MCF 10A (cell line): ENCODE data around the gene LMAN2L. TPM values are rescaled to one million over a fixed set of nuclear protein-coding genes. Genes with fewer than 3 reads are reported as not detected.

Experiments
- BruUV-seq: library from RNA; stranded (reverse); fragments of 400-500 nt; replicated peaks from 2 replicates; lab custom pipeline; 2021; lab: Mats Ljungman, UMichigan
- CTCF ChIA-PET: fragments of 300-600 bp; sonication (Branson Sonifier 250); formaldehyde crosslinking; extraction: SDS; loops from one replicate; lab custom pipeline; 2021; ENCODE audit warnings: antibody characterized with exemption, inconsistent platforms; lab: Yijun Ruan, JAX
- POLR2A ChIA-PET: fragments of 300-600, 350-650 bp; sonication (Branson Sonifier 250); formaldehyde crosslinking; extraction: SDS; loops from one replicate; lab custom pipeline; 2020; ENCODE audit warnings: antibody characterized with exemption, inconsistent platforms; lab: Yijun Ruan, JAX
- DNase-seq: peaks from one replicate; pipeline ENCODE4 v3.0.0-alpha.2; 2018; ENCODE audit not compliant: unreplicated experiment
- H3K27ac Mint-ChIP-seq: one replicate; pipeline ENCODE4 v1.8.0; 2022; ENCODE audit warnings: mild to moderate bottlenecking, low read depth, mixed read lengths; ENCODE audit not compliant: unreplicated experiment
- H3K27me3 Mint-ChIP-seq: one replicate; pipeline ENCODE4 v1.8.0; 2022; ENCODE audit warnings: mixed read lengths; ENCODE audit not compliant: insufficient read depth, unreplicated experiment
- H3K36me3 Mint-ChIP-seq: one replicate; pipeline ENCODE4 v1.8.0; 2022; ENCODE audit warnings: mild to moderate bottlenecking, moderate library complexity, mixed read lengths; ENCODE audit not compliant: insufficient read depth, unreplicated experiment
- H3K4me1 Mint-ChIP-seq: one replicate; pipeline ENCODE4 v1.8.0; 2022; ENCODE audit warnings: mixed read lengths; ENCODE audit not compliant: insufficient read depth, unreplicated experiment
- H3K4me3 Mint-ChIP-seq: one replicate; pipeline ENCODE4 v1.8.0; 2022; ENCODE audit warnings: mild to moderate bottlenecking, moderate library complexity, mixed read lengths; ENCODE audit not compliant: unreplicated experiment
- H3K9me3 Mint-ChIP-seq: one replicate; pipeline ENCODE4 v1.8.0; 2022; ENCODE audit warnings: mixed read lengths; ENCODE audit not compliant: unreplicated experiment
- CTCF ChIP-seq: fragments of 200-600 bp; IDR thresholded peaks from one replicate; pipeline ENCODE4 v1.8.0; 2022; ENCODE audit warnings: antibody characterized with exemption, mild to moderate bottlenecking; ENCODE audit not compliant: unreplicated experiment
- intact Hi-C: fragments of 100-400 bp; cut with micrococcal nuclease; formaldehyde crosslinking; loops from 2 replicates; pipeline ENCODE4 v1.14.1; 2022
- total RNA-seq: library from RNA; stranded (reverse); gene quantifications from 2 replicates; pipeline ENCODE4 v1.2.3, GENCODE V29; 2022

LMAN2L gene
- total RNA-seq, 1 experiment from 2014 or later: 6.5 TPM

GRCh38 chr2:96757477-96757860, 17.6 kb upstream of the LMAN2L start:
- Mint-ChIP-seq H3K27me3 (no peaks in the 10 kb centered on the region), H3K9me3 (no peaks in the 10 kb centered on the region), H3K4me3 (no peak overlapping the region), H3K27ac (peak overlapping the region; percentile 49), H3K36me3 (no peaks in the 10 kb centered on the region), H3K4me1 (peaks cover 10% of the 10 kb centered on the region)
- no TSS peak for BruUV-seq
- ChIA-PET POLR2A (interaction anchor here (0.7 to 1.0 kb wide), 2 partner anchors 45 to 345 kb away, joined by 3 to 4 read pairs; no protein-coding TSS in a partner anchor), CTCF (interaction anchor here (0.7 to 1.7 kb wide), 3 partner anchors 26 to 44 kb away, joined by 3 to 5 read pairs (median 3); no protein-coding TSS in a partner anchor)
- TF ChIP-seq CTCF: no peak
- no peak for DNase-seq
- intact Hi-C loops: no loop called here

GRCh38 chr2:96756788-96757476, 17.1 kb upstream of the LMAN2L start:
- intact Hi-C loops: no loop called here
- Mint-ChIP-seq H3K27me3 (no peaks in the 10 kb centered on the region), H3K36me3 (no peaks in the 10 kb centered on the region), H3K9me3 (no peaks in the 10 kb centered on the region), H3K4me3 (no peak overlapping the region), H3K4me1 (peaks cover 4% of the 10 kb centered on the region), H3K27ac (peak overlapping the region; percentile 49)
- no peak for TF ChIP-seq CTCF
- ChIA-PET CTCF (interaction anchor here (0.6 to 1.7 kb wide), 4 partner anchors 26 to 412 kb away, joined by 3 to 5 read pairs (median 3); no protein-coding TSS in a partner anchor), POLR2A (no interaction called here)
- DNase-seq: no peak
- BruUV-seq: no TSS peak

GRCh38 chr2:96754317-96754716, 14.5 kb upstream of the LMAN2L start:
- H3K36me3 Mint-ChIP-seq: no peaks in the 10 kb centered on the region
- no peak overlapping the region for H3K27ac Mint-ChIP-seq
- intact Hi-C loops: no loop called here
- DNase-seq: no peak
- CTCF ChIA-PET: interaction anchor here (0.7 kb wide), 1 partner anchor 185 kb away, joined by 4 read pairs; no protein-coding TSS in a partner anchor
- H3K9me3 Mint-ChIP-seq: no peaks in the 10 kb centered on the region
- no peak overlapping the region for H3K4me3 Mint-ChIP-seq
- TF ChIP-seq CTCF: no peak
- no TSS peak for BruUV-seq
- H3K27me3 Mint-ChIP-seq: no peaks in the 10 kb centered on the region
- no peaks in the 10 kb centered on the region for H3K4me1 Mint-ChIP-seq
- POLR2A ChIA-PET: no interaction called here

- ChIA-PET CTCF (no interaction called here), POLR2A (no interaction called here)
- no peaks in the 10 kb centered on the region for H3K9me3 Mint-ChIP-seq
These were observed 13.9 kb upstream of the LMAN2L start for GRCh38 chr2:96753661-96754282.

More at GRCh38 chr2:96753661-96754282, 13.9 kb upstream of the LMAN2L start:
- intact Hi-C loops: no loop called here
- Mint-ChIP-seq H3K27ac (no peak overlapping the region), H3K27me3 (no peaks in the 10 kb centered on the region), H3K36me3 (no peaks in the 10 kb centered on the region), H3K4me3 (no peak overlapping the region), H3K4me1 (no peaks in the 10 kb centered on the region)
- BruUV-seq: no TSS peak
- peak; percentile 62 for DNase-seq
- TF ChIP-seq CTCF: no peak
